ENCODE results near the gene DNM2.
A peak's percentile ranks its signal among the peaks of the same experiment; 100 is the strongest.

The DNM2 gene

DNA sequence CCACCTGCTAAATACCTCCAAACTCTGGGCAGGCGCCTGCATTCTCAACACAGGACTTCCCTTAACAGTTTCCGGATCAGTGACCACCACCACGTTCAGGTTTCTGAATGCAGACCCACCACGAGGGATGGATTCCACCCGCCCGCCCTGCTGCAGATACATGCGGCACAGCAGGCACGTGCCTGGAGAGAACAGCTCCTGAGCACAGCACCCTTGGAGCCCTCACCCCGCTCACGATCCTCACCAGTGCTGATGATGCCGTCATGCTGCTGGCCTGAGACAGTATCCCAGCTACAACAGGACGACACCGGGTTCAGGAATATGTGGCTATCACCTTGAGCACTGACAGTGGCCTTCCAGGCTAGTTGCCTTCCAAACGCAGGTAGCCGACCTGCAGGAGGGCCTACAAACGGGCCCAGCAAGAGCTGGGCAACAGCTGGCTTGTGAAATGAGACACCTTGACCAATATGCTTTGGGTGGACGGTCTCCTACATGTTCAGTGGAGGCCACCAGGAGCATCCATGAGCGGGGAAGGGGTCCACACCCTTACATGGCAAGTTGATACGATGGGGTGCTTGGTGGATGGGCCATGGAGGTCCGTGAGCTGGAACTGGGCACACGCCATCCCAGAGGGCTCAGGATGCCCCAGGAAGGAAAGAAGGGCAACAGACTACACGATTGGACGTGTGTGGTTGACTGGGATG is 26.5 kb upstream of the DNM2 start:
- no peak for DNase-seq

DNA sequence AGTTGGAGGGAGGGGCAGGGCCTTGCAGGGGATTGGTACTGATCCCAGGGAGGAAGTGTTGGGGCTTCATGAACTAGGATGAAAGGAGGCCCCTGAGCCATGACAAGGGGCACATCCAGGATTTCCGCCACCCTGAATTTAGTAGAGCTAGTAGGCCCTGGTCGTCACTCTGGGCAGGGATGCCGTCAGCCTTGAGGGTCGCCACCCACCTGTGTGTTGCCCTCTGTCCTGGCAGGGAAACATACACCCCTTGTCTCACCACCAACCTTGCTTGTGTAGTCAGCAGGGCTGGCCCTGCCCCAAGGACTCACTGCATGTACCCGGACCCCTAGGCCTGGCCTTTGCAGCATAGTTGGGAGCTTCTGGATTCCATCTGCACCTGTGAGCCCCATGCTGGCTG is 26.0 kb upstream of the DNM2 start:
- no peak for DNase-seq

DNA sequence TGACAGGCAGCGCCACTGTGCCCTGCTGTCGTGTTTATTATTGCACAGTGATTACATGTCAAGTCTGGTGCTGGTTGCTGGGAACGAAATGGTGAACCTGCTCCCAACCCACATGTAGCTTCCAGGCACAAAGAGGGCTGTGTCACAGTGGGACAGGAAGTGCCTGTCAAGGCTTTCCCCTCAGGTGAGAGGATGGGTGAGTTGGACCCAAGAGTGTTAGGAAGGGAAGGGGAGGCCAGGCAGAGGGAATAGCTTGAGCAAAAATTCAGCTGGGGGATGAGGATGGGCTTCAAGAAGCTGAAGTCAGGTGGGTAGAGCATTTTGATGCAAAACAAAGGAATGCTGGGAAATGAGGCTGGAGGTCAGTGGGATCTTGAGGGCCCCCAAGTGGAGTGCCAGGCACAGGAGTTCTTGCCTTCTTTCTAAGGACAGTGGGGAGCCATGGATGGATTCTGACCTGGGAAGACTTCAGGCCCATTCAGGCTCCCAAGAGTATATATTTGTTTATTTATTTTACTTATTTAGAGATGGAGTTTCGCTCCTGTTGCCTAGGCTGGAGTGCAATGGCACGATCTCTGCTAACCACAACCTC is 25.1 kb upstream of the DNM2 start:
- no peak for DNase-seq

DNA sequence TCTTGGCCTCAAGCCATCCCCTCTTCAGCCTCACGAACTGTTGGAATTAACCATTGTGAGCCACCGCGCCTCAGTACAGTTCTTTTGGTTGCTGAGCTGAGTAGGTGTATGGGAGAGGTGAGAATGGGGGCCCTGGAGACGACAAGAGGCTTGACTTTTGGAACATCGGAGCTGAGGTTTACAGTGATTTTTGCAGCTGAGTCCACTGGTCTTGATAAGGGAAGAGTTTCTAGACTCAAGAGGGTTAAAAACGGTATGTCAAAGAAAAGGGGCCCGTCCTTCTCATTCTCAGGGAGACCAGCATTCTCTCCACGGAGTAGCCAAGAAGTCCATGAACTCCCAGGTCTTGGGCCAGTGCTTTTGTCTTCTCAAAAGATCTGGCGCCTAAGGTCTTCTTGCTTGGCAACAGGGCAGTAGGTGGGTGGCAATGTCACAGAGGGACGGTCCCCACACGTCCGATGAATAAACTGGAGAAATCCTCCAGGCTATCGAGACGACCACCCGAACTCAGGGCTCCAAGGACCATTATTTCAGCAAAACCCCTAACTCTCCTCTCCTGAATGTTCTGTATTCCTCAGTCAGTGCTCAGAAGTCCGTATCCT is 23.1 kb upstream of the DNM2 start:
- no peak for DNase-seq

DNA sequence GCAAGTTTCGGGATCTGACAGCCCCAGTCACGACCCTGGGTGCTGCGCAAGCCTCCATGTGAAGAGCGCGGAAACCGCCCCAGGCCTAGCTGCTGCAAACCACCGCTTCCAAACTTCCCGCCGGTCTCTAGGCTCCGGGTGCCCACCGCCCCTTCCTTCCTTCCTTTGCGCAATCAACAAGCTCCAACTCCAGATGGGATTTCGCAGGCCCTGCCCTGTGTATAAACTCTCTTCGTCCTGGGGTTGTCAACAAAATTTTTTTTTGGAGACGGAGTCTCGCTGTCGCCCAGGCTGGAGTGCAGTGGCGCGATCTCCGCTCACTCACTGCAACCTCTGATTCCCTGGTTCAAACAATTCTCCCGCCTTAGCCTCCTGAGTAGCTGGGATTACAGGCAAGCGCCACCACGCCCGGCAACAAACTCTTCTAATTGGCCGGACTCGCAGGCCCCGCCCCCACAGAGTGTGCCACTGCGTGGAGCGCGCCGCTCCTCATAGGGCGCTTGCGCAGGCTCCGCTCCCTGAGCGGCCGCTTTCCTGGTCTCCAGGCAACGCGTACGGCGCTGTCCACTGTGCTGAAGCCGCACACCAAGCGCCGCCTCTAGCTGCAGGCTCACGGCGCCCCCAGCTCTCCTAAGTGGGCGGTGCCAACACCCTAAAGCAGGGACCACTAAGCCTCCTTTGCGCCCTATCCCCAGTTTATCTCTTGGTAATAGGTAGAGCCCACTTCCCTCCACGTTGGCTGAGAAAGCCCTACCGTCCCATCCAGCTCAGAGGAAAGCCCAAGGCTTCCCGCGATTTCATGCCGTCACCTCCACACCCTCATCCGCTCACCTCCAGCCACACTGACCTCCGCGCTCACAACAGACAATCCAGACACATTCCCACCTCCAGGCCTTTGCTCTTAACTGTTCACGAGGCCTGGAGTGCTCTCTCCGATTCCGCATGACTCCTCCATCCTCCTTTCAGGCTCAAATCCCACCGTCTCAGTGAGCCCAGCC is 22.2 kb upstream of the DNM2 start:
- DNase-seq: peak; percentile 91

GRCh38 chr19:10699650-10700335 is 18.1 kb upstream of the DNM2 start:
- DNase-seq: no peak

GRCh38 chr19:10701955-10702525 is 15.8 kb upstream of the DNM2 start:
- peak; percentile 36 for DNase-seq

DNA sequence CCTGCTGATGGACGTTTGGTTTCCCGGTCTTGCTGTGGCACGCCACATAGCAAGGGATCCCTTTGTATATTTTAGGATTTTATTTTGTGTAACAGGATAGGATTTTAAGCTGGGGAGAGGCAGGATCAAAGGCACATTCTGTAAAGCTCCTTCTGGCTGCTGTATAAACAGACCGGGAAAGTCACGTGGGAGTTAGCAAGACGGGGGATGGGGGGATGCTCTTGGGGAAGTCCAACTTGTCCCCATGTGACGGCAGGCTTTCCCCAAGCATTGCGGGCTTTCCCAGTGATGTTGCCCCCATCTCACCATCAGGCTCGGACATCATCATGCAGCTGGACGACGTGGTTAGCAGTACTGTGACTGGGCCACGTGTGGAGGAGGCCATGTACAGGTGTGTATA is 10.9 kb upstream of the DNM2 start:
- DNase-seq: no peak

GRCh38 chr19:10707440-10707839 is 10.4 kb upstream of the DNM2 start:
- no peak for DNase-seq

DNA sequence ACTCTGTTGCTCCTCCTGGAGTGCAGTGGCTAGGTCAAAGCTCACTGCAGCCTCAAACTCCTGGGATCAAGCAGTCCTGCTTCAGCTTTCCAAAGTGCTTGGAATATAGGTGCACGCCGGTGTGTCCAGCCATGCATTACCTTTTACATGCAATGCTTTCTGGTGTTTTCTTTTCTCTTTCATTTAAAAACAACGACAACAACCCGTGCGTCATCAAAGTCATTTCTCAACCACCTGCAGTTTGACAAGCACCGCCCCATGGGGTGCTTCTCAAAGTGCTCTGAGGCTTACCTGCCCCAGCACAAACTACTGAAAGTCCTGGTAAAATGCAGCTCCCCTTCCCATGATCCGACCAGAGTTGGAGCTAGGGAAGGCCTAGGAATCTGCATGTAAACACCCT is 9.6 kb upstream of the DNM2 start:
- DNase-seq: no peak

DNA sequence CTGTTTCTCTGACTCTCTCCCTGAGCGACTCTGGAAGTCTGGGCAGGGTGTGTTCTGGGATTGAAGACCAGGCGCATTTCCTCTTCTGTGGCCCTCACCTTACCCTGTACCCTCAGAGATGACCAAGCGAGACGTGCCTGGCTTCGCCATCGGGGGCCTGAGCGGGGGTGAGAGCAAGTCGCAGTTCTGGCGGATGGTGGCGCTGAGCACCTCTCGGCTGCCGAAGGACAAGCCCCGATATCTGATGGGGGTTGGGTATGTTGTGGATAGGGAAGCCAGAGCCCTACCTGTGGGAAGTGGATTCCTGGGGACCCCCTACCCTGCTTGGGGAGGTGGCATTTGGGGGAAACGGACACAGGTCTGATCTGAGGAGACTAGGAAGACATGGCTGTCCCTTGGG is 5.8 kb upstream of the DNM2 start:
- DNase-seq: no peak

DNA sequence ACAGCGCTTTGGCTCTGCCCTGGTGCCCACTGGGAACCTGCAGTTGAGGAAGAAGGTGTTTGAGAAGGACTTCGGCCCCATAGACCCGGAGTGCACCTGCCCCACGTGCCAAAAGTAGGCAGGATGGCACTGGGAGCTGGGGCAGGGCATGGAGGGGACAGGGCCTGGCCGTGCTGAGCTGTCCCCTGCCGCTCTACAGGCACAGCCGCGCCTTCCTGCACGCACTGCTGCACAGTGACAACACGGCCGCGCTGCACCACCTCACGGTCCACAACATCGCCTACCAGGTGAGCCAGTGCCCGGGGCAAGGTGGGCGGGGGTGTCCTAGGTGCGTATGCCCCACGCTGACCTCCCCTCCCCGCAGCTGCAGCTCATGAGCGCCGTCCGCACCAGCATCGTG is 5.1 kb upstream of the DNM2 start:
- peak; percentile 39 for DNase-seq

GRCh38 chr19:10713317-10713716 is 4.6 kb upstream of the DNM2 start:
- peak; percentile 66 for DNase-seq

DNA sequence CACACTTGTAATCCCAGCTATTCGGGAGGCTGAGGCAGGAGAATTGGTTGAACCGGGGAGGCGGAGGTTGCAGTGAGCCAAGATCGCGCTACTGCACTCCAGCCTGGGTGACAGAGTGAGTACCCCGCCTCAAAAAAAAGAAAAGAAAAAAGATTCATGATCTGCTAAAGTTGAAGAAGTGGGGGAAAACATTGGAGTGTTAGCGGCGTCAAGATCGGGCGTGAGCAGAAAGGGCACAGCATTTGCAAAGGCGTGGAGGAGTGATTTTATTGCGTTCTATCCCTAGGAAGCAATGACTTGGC is 874 bp upstream of the DNM2 start:
- no peak for DNase-seq

- DNase-seq: no peak
These were observed 622 bp downstream of the DNM2 start for GRCh38 chr19:10718205-10719196.

DNA sequence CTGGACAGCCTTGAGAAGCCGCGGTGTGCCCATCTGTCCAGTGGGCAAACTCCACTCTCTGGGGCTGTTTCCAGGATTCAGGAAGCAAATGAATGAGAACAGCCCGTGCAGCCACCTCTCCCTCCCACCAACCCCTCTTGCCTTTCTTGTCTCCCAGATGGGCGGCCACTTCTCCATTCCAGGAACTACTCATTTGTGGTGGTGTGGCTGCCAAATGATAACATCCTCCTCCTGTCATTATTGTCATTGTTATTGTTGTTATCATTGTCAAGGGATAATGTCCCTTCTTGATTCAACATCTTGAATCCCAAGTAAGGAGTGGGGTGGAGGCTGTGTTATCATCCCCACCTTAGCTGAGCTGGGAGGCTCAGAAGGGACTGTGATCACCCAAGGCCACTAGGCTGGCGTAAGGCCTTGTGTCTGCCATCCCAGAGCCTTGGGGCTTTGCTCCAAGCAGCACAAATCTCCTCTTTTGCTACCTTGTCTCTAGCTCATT is 1.6 kb downstream of the DNM2 start:
- DNase-seq: no peak

DNA sequence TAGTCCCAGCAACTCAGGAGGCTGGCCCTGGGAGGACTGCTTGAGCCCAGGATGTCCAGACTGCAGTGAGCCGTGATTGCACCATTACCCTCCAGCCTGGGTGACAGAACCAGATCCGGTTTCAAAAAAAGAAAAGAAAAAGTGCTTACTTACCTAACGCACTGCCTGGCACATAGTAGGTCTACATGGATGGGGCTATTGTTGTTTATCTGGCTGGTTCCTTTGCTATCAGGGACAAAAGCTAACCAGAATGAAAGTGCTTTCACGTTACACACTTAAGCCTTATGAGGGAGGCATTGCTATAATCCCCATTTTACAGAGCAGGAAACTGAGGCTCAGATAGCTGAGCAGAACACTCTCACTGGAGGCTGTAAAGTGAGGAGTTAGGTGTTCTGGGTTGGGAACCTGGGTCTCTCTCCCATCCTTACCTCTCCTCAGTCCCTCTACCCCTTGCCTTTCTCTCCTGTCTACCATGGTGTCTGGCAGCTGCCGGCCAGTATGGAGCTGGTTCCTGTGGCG is 2.8 kb downstream of the DNM2 start:
- no peak for DNase-seq

DNA sequence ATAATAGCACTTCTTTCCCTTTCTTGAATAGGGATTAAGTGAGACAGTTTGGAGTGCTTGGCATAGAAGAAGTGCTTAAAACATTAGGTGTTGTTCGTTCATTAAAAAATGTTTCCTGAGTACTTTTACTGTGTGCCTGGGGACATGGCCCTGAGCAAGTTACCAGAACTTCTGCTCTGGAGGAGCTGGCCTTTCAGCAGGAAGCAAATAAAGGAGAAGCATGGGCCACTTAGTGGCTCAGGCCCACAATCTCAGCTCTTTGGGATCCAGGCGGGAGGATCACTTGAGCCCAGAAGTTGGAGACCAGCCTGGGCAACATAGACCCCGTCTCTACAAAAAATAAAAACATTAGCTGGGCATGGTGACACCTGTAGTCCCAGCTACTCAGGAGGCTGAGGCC is 5.7 kb downstream of the DNM2 start:
- no peak for DNase-seq

DNA sequence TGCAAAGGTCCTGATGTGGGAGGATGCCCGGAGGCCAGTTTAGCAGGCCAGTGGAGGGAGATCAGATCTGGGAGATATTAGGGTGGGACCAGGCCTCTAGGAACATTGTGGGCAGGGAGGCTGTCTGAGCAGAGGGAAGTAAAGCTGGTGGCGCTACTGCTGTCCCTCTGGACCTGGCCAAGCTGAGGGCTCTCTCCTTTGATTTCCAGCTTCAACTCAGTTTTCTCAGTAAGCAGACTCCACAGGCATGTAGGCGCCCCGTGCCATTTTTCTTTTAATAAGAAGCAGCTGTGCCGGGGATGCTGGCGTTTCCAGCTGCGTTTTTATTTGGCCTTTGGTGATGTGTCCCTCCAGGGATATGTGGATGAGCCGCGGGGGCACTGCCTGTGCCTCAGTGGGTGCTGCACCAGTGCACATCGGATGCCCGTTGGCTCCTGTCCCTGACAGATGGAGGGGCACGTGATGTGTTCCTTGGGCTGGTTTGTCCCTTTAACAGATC is 6.7 kb downstream of the DNM2 start:
- DNase-seq: no peak

DNA sequence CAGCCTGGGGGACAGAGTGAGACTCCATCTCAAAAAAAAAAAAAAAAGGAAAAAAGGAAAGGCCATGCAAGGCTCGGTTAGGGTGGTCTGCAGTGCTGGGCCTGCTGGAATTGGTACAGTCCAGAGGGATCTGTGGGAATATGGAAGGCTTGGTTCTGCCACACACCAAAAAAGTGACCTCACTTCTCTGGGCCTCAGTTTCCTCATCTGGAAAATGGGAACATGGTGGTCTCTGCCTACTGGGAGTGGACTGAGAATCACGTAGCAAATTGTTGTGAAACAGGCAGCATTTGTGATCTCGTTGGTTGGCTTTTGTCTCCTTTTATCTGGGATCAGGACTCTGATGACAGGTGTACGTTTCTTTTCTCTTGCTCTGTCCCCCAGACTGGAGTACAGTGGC is 7.5 kb downstream of the DNM2 start:
- DNase-seq: no peak

GRCh38 chr19:10726268-10726667 is 8.4 kb downstream of the DNM2 start:
- no peak for DNase-seq
